ENCODE results near the gene TACC2. TPM values are rescaled to one million over a fixed set of nuclear protein-coding genes. Genes with fewer than 3 reads are reported as not detected.

The TACC2 gene
- total RNA-seq, 3 donors from 2014 or later, result 26.1 to 30.5 (median 28.5) TPM

DNA sequence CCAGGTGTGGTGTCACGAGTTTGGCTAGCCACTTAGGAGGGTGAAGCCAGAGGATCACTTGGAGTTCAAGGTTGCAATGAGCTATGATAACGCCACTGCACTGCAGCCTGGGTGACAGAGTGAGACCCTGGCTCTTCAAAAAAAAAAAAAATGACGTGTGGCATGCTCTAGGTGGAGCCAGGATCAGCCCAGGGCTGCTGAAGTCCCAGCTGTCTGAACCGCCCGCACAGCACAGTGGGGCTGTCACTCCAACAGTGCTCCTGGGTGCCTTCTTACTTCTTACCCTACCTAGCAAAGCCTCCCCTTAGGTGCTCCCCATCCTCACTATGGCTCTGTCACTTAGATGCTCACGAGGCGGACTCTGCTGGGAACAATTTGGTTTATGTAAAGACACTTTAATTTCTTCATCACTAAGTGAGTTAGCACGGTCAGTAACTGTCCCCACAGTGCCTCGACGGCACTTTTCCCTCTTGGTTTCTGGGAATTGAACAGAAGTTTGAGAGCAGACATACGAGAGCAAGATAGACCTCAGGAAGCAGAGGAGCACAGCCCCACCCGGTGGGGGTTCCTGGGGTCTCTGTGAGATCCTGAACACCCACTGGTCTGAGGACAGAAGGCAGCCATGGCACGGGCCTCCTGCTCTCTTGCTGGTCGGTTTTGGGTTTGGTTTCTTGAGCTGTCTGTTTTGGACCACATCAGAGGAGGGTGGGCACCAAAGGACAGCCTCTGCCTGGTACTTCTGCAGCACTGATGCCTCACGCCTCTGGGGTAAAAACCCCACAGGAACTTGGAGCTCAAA is 215.9 kb downstream of the TACC2 start:
- Histone ChIP-seq H3K4me1 (no peaks in the 10 kb centered on the region), H3K27me3 (no peaks in the 10 kb centered on the region), H3K27ac (no peak overlapping the region), H3K9me3 (no peaks in the 10 kb centered on the region), H3K36me3 (no peaks in the 10 kb centered on the region), H3K4me3 (no peak overlapping the region)
- no peak for TF ChIP-seq POLR2A (IDR thresholded peaks at IDR 0.05)
- TF ChIP-seq POLR2AphosphoS5 (IDR thresholded peaks at IDR 0.05), result no peak
- TF ChIP-seq, protein P1, sequence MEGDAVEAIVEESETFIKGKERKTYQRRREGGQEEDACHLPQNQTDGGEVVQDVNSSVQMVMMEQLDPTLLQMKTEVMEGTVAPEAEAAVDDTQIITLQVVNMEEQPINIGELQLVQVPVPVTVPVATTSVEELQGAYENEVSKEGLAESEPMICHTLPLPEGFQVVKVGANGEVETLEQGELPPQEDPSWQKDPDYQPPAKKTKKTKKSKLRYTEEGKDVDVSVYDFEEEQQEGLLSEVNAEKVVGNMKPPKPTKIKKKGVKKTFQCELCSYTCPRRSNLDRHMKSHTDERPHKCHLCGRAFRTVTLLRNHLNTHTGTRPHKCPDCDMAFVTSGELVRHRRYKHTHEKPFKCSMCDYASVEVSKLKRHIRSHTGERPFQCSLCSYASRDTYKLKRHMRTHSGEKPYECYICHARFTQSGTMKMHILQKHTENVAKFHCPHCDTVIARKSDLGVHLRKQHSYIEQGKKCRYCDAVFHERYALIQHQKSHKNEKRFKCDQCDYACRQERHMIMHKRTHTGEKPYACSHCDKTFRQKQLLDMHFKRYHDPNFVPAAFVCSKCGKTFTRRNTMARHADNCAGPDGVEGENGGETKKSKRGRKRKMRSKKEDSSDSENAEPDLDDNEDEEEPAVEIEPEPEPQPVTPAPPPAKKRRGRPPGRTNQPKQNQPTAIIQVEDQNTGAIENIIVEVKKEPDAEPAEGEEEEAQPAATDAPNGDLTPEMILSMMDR (IDR thresholded peaks at IDR 0.05), result no peak
- no peak for DNase-seq (ENCODE audit: low spot score in 2 of 2)
- intact Hi-C loops (cut with DNase I; ENCODE audit: low total_unique reads), result loop anchor here (1.0 kb wide), 1 partner anchor 16 kb away; no protein-coding TSS in a partner anchor

DNA sequence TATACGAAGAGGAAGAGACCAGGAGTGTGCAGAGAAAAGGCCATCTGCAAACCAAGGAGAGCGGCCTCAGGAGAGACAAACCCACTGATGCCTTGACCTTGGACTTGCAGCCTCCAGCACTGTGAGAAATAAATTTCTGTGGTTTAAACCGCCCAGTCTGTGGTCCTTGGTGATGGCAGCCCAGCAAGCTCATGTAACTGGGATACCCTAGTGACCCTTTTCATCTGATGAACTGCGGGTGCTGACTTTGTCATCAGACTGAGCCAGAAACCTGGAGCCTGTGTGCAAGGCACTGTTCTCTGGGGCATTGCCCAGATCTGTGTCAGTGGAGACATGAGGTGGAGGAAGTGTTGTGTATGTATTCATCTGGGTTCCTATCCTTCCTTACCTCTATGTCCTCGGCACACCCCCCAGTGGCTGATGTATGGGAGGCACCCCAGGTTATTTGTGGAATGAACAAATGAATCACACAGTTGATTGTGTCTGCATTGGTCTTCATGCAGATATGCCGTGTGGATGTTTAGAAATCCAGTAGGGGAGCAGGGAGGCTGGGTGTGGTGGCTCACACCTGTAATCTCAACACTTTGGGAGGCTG is 217.6 kb downstream of the TACC2 start:
- H3K4me3 ChIP-seq, result no peak overlapping the region
- H3K36me3 ChIP-seq, result no peaks in the 10 kb centered on the region
- TF ChIP-seq POLR2A (IDR thresholded peaks at IDR 0.05) (no peak), POLR2AphosphoS5 (IDR thresholded peaks at IDR 0.05) (no peak)
- TF ChIP-seq, protein P1 (IDR thresholded peaks at IDR 0.05), result no peak
- no peak overlapping the region for H3K27ac ChIP-seq
- no peak for DNase-seq (ENCODE audit: low spot score in 2 of 2)
- H3K4me1 ChIP-seq, result no peaks in the 10 kb centered on the region
- no peaks in the 10 kb centered on the region for H3K27me3 ChIP-seq
- intact Hi-C loops (cut with DNase I; ENCODE audit: low total_unique reads), result no loop called here
- H3K9me3 ChIP-seq, result no peaks in the 10 kb centered on the region

GRCh38 chr10:122207163-122207562 is 218.2 kb downstream of the TACC2 start:
- Histone ChIP-seq H3K27ac (no peak overlapping the region), H3K4me3 (no peak overlapping the region), H3K9me3 (no peaks in the 10 kb centered on the region), H3K36me3 (no peaks in the 10 kb centered on the region), H3K27me3 (no peaks in the 10 kb centered on the region), H3K4me1 (no peaks in the 10 kb centered on the region)
- intact Hi-C loops (cut with DNase I; ENCODE audit: low total_unique reads), result no loop called here
- TF ChIP-seq POLR2AphosphoS5 (IDR thresholded peaks at IDR 0.05) (no peak), POLR2A (IDR thresholded peaks at IDR 0.05) (no peak)
- TF ChIP-seq, protein P1 (IDR thresholded peaks at IDR 0.05), result no peak
- DNase-seq (ENCODE audit: low spot score in 2 of 2), result no peak

GRCh38 chr10:122207596-122207995 is 218.6 kb downstream of the TACC2 start:
- Histone ChIP-seq H3K4me3 (no peak overlapping the region), H3K9me3 (no peaks in the 10 kb centered on the region), H3K27ac (no peak overlapping the region), H3K27me3 (no peaks in the 10 kb centered on the region), H3K4me1 (no peaks in the 10 kb centered on the region), H3K36me3 (no peaks in the 10 kb centered on the region)
- no peak for DNase-seq (ENCODE audit: low spot score in 2 of 2)
- TF ChIP-seq POLR2A (IDR thresholded peaks at IDR 0.05) (no peak), POLR2AphosphoS5 (IDR thresholded peaks at IDR 0.05) (no peak)
- TF ChIP-seq, protein P1 (IDR thresholded peaks at IDR 0.05), result no peak
- intact Hi-C loops (cut with DNase I; ENCODE audit: low total_unique reads), result no loop called here
